Stimulated activated CD4-positive, alpha-beta T cell treated with anti-CD3 and anti-CD28 coated beads, Interleukin-15, amount 100 ng/mL, for 24 hours (primary cell): Measurements from ENCODE around the gene RADIL.
A peak's percentile ranks its signal among the peaks of the same experiment; 100 is the strongest.
"Not testable (repeated sequence)": the region's sequence is repeated elsewhere in the genome, so short reads cannot be mapped to it uniquely, and the experiment has no call there.

ENCODE experiments used
- DNase-seq: peaks from one replicate; pipeline ENCODE4 v3.0.0-alpha.2; 2020

The RADIL gene

GRCh38 chr7:4805110-4805983 is 78.2 kb downstream of the RADIL start:
- DNase-seq = no peak

- no peak for DNase-seq
These were observed 79.9 kb downstream of the RADIL start for GRCh38 chr7:4803397-4804241.

- not testable (repeated sequence) for DNase-seq
These were observed 80.9 kb downstream of the RADIL start for GRCh38 chr7:4802577-4802976.

- no peak for DNase-seq
These were observed 81.7 kb downstream of the RADIL start for GRCh38 chr7:4801839-4802231.

- no peak for DNase-seq
These were observed 82.3 kb downstream of the RADIL start for GRCh38 chr7:4800926-4801838.

GRCh38 chr7:4800487-4800886 is 83.0 kb downstream of the RADIL start:
- DNase-seq = no peak

GRCh38 chr7:4799508-4800268 is 83.8 kb downstream of the RADIL start:
- DNase-seq = no peak

GRCh38 chr7:4798706-4799235 is 84.7 kb downstream of the RADIL start:
- no peak for DNase-seq

- peak; percentile 74 for DNase-seq
These were observed 85.4 kb downstream of the RADIL start for GRCh38 chr7:4797858-4798705.

GRCh38 chr7:4796453-4796852 is 87.1 kb downstream of the RADIL start:
- no peak for DNase-seq

- no peak for DNase-seq
These were observed 88.7 kb downstream of the RADIL start for GRCh38 chr7:4794591-4795350.

GRCh38 chr7:4794171-4794570 is 89.3 kb downstream of the RADIL start:
- not testable (repeated sequence) for DNase-seq

GRCh38 chr7:4793385-4793993 is 90.0 kb downstream of the RADIL start:
- not testable (repeated sequence) for DNase-seq

GRCh38 chr7:4792537-4793126 is 90.9 kb downstream of the RADIL start:
- peak; percentile 40 for DNase-seq

GRCh38 chr7:4791738-4792536 is 91.6 kb downstream of the RADIL start:
- peak; percentile 85 for DNase-seq

GRCh38 chr7:4791101-4791737 is 92.3 kb downstream of the RADIL start:
- DNase-seq = no peak

GRCh38 chr7:4790516-4790991 is 93.0 kb downstream of the RADIL start:
- DNase-seq = no peak

GRCh38 chr7:4790078-4790465 is 93.4 kb downstream of the RADIL start:
- DNase-seq = no peak
